WTC11 (cell line): ENCODE measurements around the gene ZNF639. TPM values are rescaled to one million over a fixed set of nuclear protein-coding genes. Genes with fewer than 3 reads are reported as not detected.

ENCODE experiments used
- ATAC-seq: fragments of 200-7000 bp; cut with Tn5 transposase; 2 replicates; pipeline ENCODE4 v1.10.0; 2021; ENCODE audit warnings: mild to moderate bottlenecking, moderate library complexity
- CTCF ChIA-PET: fragments of 300-600 bp; sonication (Branson Sonifier 250); formaldehyde crosslinking; loops from one replicate; lab custom pipeline; 2021; ENCODE audit warnings: antibody characterized with exemption; lab: Charles Lee
- POLR2A ChIA-PET: fragments of 350-600 bp; sonication (Branson Sonifier 250); formaldehyde crosslinking; loops from one replicate; lab custom pipeline; 2021; ENCODE audit warnings: antibody characterized with exemption; lab: Charles Lee
- DNase-seq: peaks from one replicate; pipeline ENCODE4 v3.0.0; 2021; ENCODE audit warnings: low spot score
- H3K27ac Mint-ChIP-seq: 2 replicates; pipeline ENCODE4 v1.8.0; 2021; ENCODE audit warnings: mixed read lengths
- H3K27me3 Mint-ChIP-seq: 2 replicates; pipeline ENCODE4 v1.8.0; 2021; ENCODE audit warnings: low read depth, mild to moderate bottlenecking, moderate library complexity, mixed read lengths
- H3K36me3 Mint-ChIP-seq: 2 replicates; pipeline ENCODE4 v1.8.0; 2021; ENCODE audit warnings: mixed read lengths
- H3K4me1 Mint-ChIP-seq: 2 replicates; pipeline ENCODE4 v1.8.0; 2022; ENCODE audit warnings: mixed read lengths
- H3K4me3 Mint-ChIP-seq: 2 replicates; pipeline ENCODE4 v1.8.0; 2021; ENCODE audit warnings: mild to moderate bottlenecking, moderate library complexity, mixed read lengths
- H3K9me3 Mint-ChIP-seq: 2 replicates; pipeline ENCODE4 v1.8.0; 2021; ENCODE audit warnings: mixed read lengths
- ATF2 ChIP-seq: sonication (generic); formaldehyde crosslinking; IDR thresholded peaks from 2 replicates; pipeline ENCODE4 v1.8.1; 2022; ENCODE audit warnings: low read depth, missing genetic modification reagents, borderline replicate concordance
- FOXK1 ChIP-seq: sonication (generic); formaldehyde crosslinking; IDR thresholded peaks from 2 replicates; pipeline ENCODE4 v1.8.0; 2022; ENCODE audit warnings: mild to moderate bottlenecking, moderate library complexity, missing genetic modification reagents
- HMGXB4 ChIP-seq: sonication (generic); formaldehyde crosslinking; IDR thresholded peaks from 2 replicates; pipeline ENCODE4 v1.8.1; 2023; ENCODE audit warnings: mild to moderate bottlenecking, moderate library complexity, missing genetic modification reagents
- KAT7 ChIP-seq: sonication (generic); formaldehyde crosslinking; IDR thresholded peaks from 2 replicates; pipeline ENCODE4 v1.8.1; 2023; ENCODE audit warnings: missing genetic modification reagents, mild to moderate bottlenecking, borderline replicate concordance
- PRRX2 ChIP-seq: fragments of 250-450 bp; sonication (Bioruptor Pico); IDR thresholded peaks from 2 replicates; pipeline ENCODE4 v1.8.0; 2021; ENCODE audit warnings: mild to moderate bottlenecking
- total RNA-seq: library from RNA; stranded (reverse); gene quantifications from 3 replicates; pipeline ENCODE4 v1.2.3, GENCODE V29; 2021

ZNF639 gene
- total RNA-seq, 1 experiment from 2014 or later: 34.8 TPM

GRCh38 chr3:179376474-179376873, 53.6 kb downstream of the ZNF639 start:
- H3K36me3 Mint-ChIP-seq: peaks cover 27% of the 10 kb centered on the region
- CTCF ChIA-PET: no interaction called here
- H3K9me3 Mint-ChIP-seq: no peaks in the 10 kb centered on the region
- H3K4me1 Mint-ChIP-seq: no peaks in the 10 kb centered on the region
- no peak for TF ChIP-seq HMGXB4 (CRISPR knock-in tag)
- TF ChIP-seq FOXK1 (CRISPR knock-in tag): no peak
- TF ChIP-seq PRRX2 (CRISPR knock-in tag): no peak
- TF ChIP-seq KAT7 (CRISPR knock-in tag): no peak
- no peak for TF ChIP-seq ATF2
- H3K4me3 Mint-ChIP-seq: no peak overlapping the region
- no peaks in the 10 kb centered on the region for H3K27me3 Mint-ChIP-seq
- ATAC-seq: no peak
- no peak for DNase-seq
- no peak overlapping the region for H3K27ac Mint-ChIP-seq
- POLR2A ChIA-PET: no interaction called here

Other genes starting within 250 kb of the ZNF639 start
- gene PIK3CA, start 174.7 kb upstream of the ZNF639 start, total RNA-seq: 9.4 to 10.5 TPM (median 10.1 TPM) in 3 replicates
- 1.7 to 2.3 TPM (median 2.2 TPM) in 3 replicates for gene KCNMB3, start 71.9 kb upstream of the ZNF639 start, total RNA-seq
- gene MFN1, start 24.7 kb downstream of the ZNF639 start, total RNA-seq: 40.7 to 46.6 TPM (median 42.7 TPM) in 3 replicates
- 33.8 to 38.2 TPM (median 36.7 TPM) in 3 replicates for gene GNB4, start 128.4 kb downstream of the ZNF639 start, total RNA-seq
- 71.6 to 82.9 TPM (median 74.6 TPM) in 3 replicates for gene ACTL6A, start 239.9 kb downstream of the ZNF639 start, total RNA-seq